Measurements from ENCODE around the gene NARS2. TPM values are rescaled to one million over a fixed set of nuclear protein-coding genes. Genes with fewer than 3 reads are reported as not detected.

The NARS2 gene
- total RNA-seq, 4 donors from 2014 or later = 9.0 to 22.1 (median 9.2) TPM

GRCh38 chr11:78419327-78419726 is 155.3 kb downstream of the NARS2 start:
- Histone ChIP-seq H3K4me1 (peaks cover 0 to 54% (median 18%) of the 10 kb centered on the region in 3 donors), H3K27me3 (no peaks in the 10 kb centered on the region), H3K27ac (peak overlapping the region in 3 of 4 donors; percentile 94 to 100 (median 95)), H3K4me3 (no peak overlapping the region), H3K9me3 (no peaks in the 10 kb centered on the region), H3K36me3 (no peaks in the 10 kb centered on the region)
- 21% methylated on average over 5 of the region's 5 CpGs; no CpG with 5 or more reads in 1 of the 2 donors for WGBS, 2 donors (ENCODE audit: low coverage in 1 of 2)
- peak; percentile 52 for ATAC-seq
- TF ChIP-seq POLR2AphosphoS5 (IDR thresholded peaks at IDR 0.05) (peak; percentile 75), CTCF (IDR thresholded peaks at IDR 0.05) (no peak), EP300 (IDR thresholded peaks at IDR 0.05) (no peak)

DNA sequence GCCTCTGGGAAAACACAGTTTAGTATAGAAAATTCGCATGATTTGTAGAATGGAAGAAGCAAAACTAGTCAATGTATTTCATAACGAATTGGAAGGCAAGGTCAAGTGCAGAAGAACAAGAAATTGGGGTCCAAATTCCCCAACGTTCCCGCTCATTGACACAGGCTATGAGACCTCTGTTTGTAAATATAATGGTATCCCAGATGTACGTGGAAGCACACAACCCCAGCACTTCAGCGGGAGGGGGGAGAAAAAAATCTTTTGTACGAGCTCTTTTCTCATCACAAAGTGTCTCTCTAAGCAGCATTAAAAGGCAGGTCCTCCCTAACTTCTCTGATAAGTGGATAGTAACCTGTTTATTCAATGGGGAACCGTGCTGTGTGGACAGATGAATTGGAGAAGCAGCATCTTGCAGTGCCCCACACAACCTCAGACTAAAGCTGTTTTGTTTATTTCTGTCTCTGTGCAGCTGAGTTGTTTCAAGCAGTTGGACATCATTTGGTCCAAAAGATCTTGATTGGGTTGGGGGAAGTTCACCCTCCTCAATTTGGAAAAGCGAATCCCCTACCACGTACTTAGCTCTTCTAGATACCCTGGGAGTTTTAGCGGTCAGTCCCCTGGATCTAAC is 156.0 kb downstream of the NARS2 start:
- 12 to 16% methylated on average over 6 to 8 of the region's 11 CpGs for WGBS, 2 donors (ENCODE audit: low coverage in 1 of 2)
- H3K27ac ChIP-seq = peak overlapping the region in 3 of 4 donors; percentile 94 to 100 (median 95)
- peaks cover 0 to 59% (median 18%) of the 10 kb centered on the region in 3 donors for H3K4me1 ChIP-seq
- H3K9me3 ChIP-seq = no peaks in the 10 kb centered on the region
- TF ChIP-seq EP300 (IDR thresholded peaks at IDR 0.05) (no peak), POLR2A (IDR thresholded peaks at IDR 0.05) (no peak), CTCF (IDR thresholded peaks at IDR 0.05) (no peak), POLR2AphosphoS5 (IDR thresholded peaks at IDR 0.05) (no peak)
- no peaks in the 10 kb centered on the region for H3K36me3 ChIP-seq
- H3K27me3 ChIP-seq = no peaks in the 10 kb centered on the region
- no peak for ATAC-seq
- H3K4me3 ChIP-seq = peak overlapping the region; percentile 77 to 98

DNA sequence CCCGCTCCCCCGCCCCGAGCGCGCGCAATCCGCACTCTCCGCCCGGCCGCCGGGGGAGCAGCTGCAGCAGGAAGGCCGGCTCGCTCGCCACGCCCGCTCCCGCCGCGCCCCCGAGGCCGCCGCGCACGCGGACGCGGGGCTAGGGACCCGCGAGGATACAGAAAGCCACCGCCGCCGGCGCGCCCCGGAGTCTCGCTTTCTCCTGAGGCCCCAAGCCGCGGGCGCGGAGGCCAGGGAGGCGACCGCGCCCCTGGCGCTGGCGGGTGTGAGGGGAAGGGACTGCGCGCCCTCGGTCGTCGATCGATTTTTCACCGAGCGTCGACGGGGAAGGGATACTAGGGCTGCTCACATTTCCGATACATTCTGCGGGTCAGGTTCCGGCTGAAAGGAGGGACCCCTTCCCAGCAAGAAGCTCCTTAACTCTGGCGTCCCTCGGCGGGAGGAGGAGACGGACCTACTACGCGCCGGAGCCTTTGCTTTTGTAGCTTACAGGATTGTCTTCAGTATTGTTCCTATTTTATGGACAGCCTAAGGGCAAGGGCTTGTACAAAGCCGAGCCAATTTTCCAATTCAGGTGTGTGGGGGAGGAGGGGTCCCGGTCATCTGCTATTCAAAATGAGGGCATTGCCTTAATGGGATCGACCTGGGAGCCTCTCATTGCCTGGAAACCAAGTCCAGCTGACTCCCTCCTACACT is 156.6 kb downstream of the NARS2 start:
- H3K36me3 ChIP-seq = no peaks in the 10 kb centered on the region
- H3K4me3 ChIP-seq = peak overlapping the region; percentile 77 to 98
- no peaks in the 10 kb centered on the region for H3K9me3 ChIP-seq
- H3K27ac ChIP-seq = peak overlapping the region; percentile 60 to 100 (median 94)
- TF ChIP-seq POLR2A (IDR thresholded peaks at IDR 0.05) (peak; percentile 71 to 76), EP300 (IDR thresholded peaks at IDR 0.05) (no peak), CTCF (IDR thresholded peaks at IDR 0.05) (peak in 3 of 4 experiments; percentile 38 to 63 (median 61)), POLR2AphosphoS5 (IDR thresholded peaks at IDR 0.05) (peak; percentile 23)
- H3K4me1 ChIP-seq = peaks cover 0 to 59% (median 18%) of the 10 kb centered on the region in 3 donors
- WGBS, 2 donors (ENCODE audit: low coverage in 1 of 2) = 0 to 2% methylated on average over 1 to 11 of the region's 68 CpGs
- H3K27me3 ChIP-seq = no peaks in the 10 kb centered on the region
- ATAC-seq = peak; percentile 83

GRCh38 chr11:78417175-78417887 is 157.3 kb downstream of the NARS2 start, which contains the start of gene GAB2:
Gene GAB2, minus strand, starts transcription at chr11:78417820. Its CDS starts 100 bp downstream, at chr11:78417720.
- no peaks in the 10 kb centered on the region for H3K36me3 ChIP-seq
- H3K4me1 ChIP-seq = peaks cover 0 to 59% (median 18%) of the 10 kb centered on the region in 3 donors
- no peak for ATAC-seq
- H3K27ac ChIP-seq = peak within 1 kb of the TSS; percentile 89 to 100 (median 94)
- H3K27me3 ChIP-seq = no peaks in the 10 kb centered on the region
- WGBS, 2 donors (ENCODE audit: low coverage in 1 of 2) = 5% methylated on average over 4 of the region's 93 CpGs; no CpG with 5 or more reads in 1 of the 2 donors
- no peaks in the 10 kb centered on the region for H3K9me3 ChIP-seq
- H3K4me3 ChIP-seq = peak within 1 kb of the TSS; percentile 77 to 98
- no peak for TF ChIP-seq EP300 (IDR thresholded peaks at IDR 0.05)
- no peak for TF ChIP-seq POLR2AphosphoS5 (IDR thresholded peaks at IDR 0.05)
- TF ChIP-seq POLR2A (IDR thresholded peaks at IDR 0.05) = peak in 1 of 2 donors; percentile 85
- no peak for TF ChIP-seq CTCF (IDR thresholded peaks at IDR 0.05)

All from gastroesophageal sphincter (tissue), 4 donors.